Muscle of back (tissue), 11 donors: Measurements from ENCODE around the gene ARNT2. TPM values are rescaled to one million over a fixed set of nuclear protein-coding genes. Genes with fewer than 3 reads are reported as not detected.
A peak's percentile ranks its signal among the peaks of the same experiment; 100 is the strongest.
"Not testable (repeated sequence)": the region's sequence is repeated elsewhere in the genome, so short reads cannot be mapped to it uniquely, and the experiment has no call there.

ENCODE experiments used
- DNase-seq, 3 donors: peaks; one replicate each; pipeline versions ENCODE4 v3.0.0 to v3.0.0-alpha.2; 2013
- polyA plus RNA-seq, 10 donors: library from polyadenylated mRNA; unstranded; fragments of 120-200 nt; gene quantifications; one replicate each; pipeline ENCODE4 v1.2.1, GENCODE V29; 2013; ENCODE audit not compliant: insufficient read length in 10 of 10

Gene ARNT2
- polyA plus RNA-seq, 10 donors: 6.8 to 10.0 (median 8.0) TPM

DNA sequence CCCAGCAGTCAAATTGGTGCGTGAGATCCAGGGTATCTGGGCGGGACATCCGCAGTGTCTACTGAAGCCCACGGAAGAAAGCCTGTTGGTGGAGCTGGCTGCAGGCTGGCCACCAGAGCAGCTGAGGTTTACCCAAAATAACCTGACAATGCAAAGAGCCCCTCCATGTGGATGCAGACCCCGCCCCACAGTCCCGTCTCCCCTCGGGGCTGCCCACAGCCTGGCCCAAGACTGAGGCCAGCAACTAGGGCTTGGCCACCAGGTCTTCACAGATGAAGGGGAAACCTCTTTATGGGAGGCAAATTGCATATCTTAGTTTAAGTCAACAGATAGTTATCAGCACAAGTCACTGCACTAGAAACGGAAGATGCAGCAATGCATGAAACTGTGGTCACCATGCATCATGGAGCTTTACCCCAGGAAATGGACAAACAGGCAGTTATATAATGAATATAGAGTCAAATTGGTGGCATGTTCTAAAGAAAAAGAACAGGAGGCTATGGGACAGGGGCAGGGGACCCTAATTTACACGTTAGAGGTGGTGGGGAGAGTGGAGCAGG lies 86.3 kb downstream of the ARNT2 start:
- no peak for DNase-seq

DNA sequence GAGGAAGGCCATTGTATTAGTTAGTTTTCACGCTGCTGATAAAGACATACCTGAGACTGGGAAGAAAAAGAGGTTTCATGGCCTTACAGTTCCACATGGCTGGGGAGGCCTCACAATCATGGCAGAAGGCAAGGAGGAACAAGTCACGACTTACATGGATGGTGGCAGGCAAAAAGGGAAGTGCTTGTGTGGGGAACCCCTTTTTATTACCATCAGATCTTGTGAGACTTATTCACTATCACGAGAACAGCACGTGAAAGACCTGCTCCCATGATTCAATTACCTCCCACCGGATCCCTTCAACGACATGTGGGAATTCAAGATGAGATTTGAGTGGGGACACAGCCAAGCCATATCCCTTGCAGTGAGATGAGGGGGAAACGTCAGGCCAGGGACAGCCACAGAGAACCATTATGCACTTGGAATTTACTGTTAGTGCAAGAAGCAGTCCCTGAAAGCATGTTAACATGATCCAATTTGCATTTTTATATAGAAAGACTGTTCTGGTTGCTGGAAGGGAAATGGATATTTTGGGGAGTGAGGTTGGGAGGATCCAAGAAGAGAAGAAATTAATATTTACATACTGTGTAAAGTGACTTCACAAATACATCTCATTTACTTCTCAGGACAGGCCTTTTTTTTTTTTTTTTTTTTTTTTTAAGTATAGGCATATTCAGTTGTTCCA lies 87.1 kb downstream of the ARNT2 start:
- no peak for DNase-seq

DNA sequence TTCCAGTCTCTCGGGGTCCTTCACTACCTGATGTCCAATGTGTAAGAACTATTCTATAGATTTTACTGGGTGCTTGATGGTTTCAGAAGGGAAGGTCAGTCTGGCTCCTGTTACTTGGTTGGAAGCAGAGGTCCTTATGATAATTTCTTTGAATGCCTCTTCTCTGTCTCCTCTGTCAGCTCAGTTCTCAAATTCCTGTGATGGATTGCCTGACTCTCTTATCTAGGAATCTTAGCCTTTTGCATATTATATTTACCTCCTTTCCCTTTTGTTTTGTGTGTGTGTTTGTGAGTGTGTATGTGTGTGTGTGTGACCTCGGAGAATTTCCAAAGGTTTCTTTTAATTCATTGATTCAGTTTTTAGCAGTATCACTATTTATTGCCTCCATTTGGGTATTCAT lies 88.2 kb downstream of the ARNT2 start:
- DNase-seq: no peak

GRCh38 chr15:80492874-80493273 lies 88.7 kb downstream of the ARNT2 start:
- DNase-seq: no peak

DNA sequence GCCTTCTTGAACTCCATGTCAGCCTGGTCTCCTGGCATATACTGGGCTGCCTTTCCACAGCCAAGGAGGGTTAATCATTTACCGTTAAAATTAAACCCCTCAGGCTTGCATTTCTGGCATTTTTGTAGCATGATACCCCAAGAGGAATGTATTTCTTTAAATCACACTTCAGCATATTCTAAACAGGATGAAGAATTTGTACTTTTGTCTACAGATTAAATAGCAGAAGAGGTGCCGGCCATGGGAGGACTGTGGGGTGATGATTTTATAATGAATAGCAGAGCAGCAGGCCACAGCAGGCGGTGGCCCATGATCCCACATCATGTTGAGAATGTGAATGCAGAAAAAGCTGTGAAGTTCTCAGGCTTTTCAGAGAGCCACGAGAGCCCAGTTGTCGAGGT lies 90.2 kb downstream of the ARNT2 start:
- peak in 1 of 3 donors; percentile 84 for DNase-seq

DNA sequence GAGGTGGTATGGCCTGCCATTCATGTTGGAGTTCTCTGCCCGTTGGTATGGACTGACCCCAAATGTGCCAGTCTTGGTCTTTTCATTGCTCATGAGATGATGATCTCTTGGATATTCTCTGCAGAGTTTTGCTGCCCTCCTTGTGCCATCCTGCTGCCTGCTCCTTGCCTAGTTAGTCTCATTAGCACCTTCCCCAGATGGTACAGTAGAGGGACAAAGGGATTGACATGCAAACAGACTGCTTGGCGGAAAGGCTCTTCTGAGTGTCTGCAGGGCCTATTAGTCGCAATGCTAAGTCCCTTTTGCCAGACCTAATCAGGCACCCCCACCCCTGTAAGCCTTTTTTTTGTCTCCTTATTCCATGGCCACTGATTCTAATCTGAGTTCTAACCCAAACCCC lies 90.6 kb downstream of the ARNT2 start:
- DNase-seq: no peak

DNA sequence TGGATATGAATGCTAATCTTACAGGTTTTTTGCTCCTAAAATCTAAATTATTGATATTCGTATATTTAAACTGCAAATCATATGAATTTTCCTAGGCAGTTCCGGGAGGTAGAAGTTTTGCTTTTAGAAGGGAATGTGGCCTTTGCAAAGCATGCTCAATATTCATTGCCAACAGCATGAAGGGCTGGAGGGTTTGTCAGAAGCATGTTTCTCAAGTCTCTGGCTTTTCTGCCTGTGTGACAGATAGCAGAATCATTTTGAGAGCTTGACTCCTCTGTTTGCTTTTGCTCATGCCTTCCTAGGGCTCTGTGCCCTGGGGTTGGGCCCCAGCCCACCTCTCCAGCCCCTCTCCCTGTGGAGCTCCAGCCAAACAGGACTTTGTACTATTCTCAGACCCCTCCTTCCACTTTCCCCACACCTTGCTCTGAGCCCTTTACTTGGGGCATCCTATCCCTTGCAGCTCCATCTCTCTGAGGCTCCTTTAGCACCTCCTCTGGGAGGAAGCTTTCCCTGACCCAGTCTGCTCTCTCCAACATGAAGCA lies 91.3 kb downstream of the ARNT2 start:
- DNase-seq: no peak

- no peak for DNase-seq
Measured at GRCh38 chr15:80496096-80496495, 91.9 kb downstream of the ARNT2 start.

- DNase-seq: no peak
Measured at GRCh38 chr15:80497221-80497620, 93.0 kb downstream of the ARNT2 start.

DNA sequence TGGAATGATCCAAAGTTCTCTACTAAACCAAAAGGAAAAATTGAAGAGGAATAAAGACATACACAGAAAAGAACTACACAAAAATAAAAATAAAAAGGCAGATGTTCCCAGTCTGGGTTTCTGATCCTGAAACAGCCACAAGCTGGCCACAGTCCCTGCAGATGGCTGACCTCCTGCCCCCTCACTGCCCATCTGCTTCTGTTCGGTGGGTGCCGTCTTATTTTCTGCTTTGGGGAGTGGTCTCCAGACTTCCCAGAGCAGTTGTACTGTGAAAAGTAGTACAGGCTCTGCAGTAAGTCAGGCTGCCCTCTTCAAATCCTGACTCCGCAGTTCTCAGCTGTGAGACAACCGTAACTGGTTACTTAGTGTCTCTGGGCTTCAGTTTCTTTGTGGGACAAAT lies 94.5 kb downstream of the ARNT2 start:
- DNase-seq: no peak

DNA sequence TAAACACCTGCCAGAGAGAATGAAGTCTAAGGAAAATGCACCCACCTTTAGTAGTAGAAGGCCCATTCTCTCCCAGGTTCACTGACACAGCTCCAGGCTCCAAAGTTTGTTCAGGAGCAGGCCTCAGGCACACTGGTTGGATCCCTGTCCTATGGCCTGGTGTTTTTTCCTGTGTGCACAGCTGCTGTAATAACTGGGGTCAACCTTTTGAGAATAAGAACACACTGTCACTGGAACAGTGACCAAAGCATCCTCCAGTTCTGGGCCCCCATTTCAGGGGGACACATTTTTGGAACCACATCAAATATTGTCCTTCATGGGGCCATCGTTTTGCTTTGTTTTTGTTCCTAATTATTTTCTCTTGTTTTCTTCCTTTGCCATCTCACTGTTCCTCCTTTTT lies 95.8 kb downstream of the ARNT2 start:
- no peak for DNase-seq

GRCh38 chr15:80501476-80501875 lies 97.3 kb downstream of the ARNT2 start:
- no peak for DNase-seq

DNA sequence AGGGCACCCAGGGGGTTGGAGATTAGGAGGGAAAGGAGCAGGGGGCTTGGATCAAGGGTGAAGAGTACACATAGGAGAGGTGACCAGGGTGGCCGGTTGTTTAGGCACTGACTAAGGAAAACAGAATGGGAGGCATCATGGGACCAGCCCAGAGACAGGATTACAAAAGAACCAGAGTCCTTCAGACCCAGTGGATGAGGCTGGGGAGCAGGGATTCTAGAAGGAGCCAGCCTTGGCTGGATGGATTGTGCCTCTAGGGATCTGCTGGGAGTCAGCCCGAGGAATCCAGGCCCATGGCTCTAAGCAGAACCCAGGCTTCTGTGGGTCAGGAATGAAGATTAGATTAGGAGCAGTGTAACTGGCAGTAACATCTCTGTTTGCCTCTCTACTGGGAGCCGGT lies 98.6 kb downstream of the ARNT2 start:
- DNase-seq: no peak

- DNase-seq: peak in 1 of 3 donors; percentile 54
Measured at GRCh38 chr15:80503319-80503952, 99.3 kb downstream of the ARNT2 start.

- DNase-seq: no peak
Measured at GRCh38 chr15:80504931-80505330, 100.7 kb downstream of the ARNT2 start.

- DNase-seq: no peak
Measured at GRCh38 chr15:80506286-80506893, 102.2 kb downstream of the ARNT2 start.

DNA sequence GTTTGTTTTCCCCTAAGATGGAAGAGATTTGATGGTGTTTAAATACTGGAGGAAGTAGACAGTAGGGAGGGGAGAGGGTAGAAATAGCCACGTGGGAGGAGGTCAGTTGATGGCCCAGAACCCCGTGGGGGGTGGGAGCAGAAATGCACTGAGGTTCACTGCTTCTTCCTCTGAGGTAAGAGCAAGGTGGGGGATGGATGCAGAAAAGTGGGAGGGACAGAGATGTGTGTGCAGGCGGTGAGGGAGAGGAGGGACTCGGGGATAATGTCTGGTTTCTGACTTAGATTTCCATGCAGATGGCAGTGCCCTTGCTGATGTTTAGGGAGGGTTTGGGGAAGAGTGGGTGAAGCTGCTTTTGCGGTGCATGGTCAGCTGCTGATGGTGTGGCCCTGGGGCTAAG lies 102.9 kb downstream of the ARNT2 start:
- DNase-seq: no peak

DNA sequence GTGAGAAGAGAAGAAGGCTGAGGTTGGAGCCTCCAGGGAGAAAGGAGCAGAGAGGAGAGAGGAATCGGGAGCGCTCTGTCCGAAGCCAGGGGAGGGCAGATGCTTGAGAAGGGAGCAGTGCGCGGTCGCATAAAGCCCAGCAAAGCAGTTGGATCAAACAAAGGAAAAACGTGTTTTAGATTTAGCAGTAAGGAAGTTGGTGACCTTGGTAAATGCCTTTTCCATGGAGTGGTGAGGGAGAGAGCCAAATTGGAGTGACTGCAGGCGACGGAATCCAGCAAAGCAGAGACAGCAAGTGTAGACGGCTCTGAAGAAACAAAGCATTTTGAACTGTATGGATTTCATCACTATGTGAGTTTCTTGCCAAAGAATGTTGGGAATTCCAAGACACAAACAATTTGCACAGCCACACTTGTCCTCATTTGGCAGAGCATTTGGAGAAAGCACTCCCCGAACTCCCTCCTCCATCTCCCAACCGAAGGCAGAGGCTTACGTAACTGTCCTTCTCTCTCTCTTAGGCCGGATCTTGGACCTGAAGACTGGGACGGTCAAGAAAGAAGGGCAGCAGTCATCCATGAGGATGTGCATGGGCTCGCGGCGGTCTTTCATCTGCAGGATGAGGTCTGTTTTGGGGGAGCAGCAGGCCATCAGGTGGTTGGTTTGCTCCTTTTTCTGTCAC lies 103.6 kb downstream of the ARNT2 start:
- peak in 2 of 3 donors; percentile 31 to 94 for DNase-seq

- DNase-seq: no peak
Measured at GRCh38 chr15:80508783-80509182, 104.6 kb downstream of the ARNT2 start.

DNA sequence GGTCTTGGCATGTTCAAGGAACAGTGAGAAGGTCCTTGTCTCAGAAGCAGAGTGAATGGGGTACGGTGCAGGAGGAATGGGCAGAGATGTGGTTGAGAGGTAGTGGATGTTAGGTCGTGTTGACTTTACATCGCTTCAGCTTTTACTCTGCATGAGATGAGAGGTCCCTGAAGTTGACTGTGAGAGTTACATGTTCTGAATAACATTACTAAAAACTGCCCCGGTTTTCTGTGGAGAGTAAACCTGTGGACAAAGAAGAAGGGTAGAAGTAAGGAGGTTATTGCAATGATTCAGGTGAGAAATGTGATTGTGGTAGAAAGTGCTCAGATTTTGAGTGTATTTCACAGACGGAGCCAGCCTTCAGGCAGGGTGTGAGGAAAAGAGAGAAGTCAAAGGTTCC lies 105.6 kb downstream of the ARNT2 start:
- DNase-seq: no peak

DNA sequence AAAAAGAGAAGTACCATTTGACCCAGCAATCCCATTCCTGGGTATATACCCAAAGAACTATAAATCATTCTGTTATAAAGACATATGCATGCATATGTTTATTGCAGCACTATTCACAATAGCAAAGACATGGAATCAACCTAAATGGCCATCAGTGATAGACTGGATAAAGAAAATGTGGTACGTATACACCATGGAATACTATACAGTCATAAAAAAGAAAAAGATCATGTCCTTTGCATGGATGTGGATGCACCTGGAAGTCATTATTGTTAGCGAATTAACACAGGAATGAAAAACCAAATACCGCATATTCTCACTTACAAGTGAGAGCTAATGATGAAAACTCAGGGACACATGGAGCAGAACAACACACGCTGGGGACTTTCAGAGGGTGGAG lies 106.8 kb downstream of the ARNT2 start:
- DNase-seq: not testable (repeated sequence)
